Activated CD4-positive, alpha-beta memory T cell treated with anti-CD3 and anti-CD28 coated beads for 36 hours (primary cell): ENCODE results near the gene ADPRS. TPM values are rescaled to one million over a fixed set of nuclear protein-coding genes. Genes with fewer than 3 reads are reported as not detected.

Source experiments
- CTCF ChIA-PET: fragments of 350-600 bp; sonication (Branson Sonifier 250); formaldehyde crosslinking; loops from one replicate; lab custom pipeline; 2021; ENCODE audit warnings: antibody characterized with exemption, inconsistent platforms; lab: Charles Lee
- POLR2A ChIA-PET: fragments of 350-600 bp; sonication (Branson Sonifier 250); formaldehyde crosslinking; loops from one replicate; lab custom pipeline; 2021; ENCODE audit warnings: antibody characterized with exemption; lab: Charles Lee
- DNase-seq: peaks from one replicate; pipeline ENCODE4 v3.0.0-alpha.2; 2020
- H3K27ac Mint-ChIP-seq: one replicate; pipeline ENCODE4 v1.8.0; 2021; ENCODE audit warnings: mixed read lengths
- H3K27me3 Mint-ChIP-seq: one replicate; pipeline ENCODE4 v1.8.0; 2021; ENCODE audit warnings: mixed read lengths
- H3K36me3 Mint-ChIP-seq: one replicate; pipeline ENCODE4 v1.8.0; 2021; ENCODE audit warnings: mixed read lengths
- H3K4me1 Mint-ChIP-seq: one replicate; pipeline ENCODE4 v1.8.0; 2021; ENCODE audit warnings: low read depth, mixed read lengths
- H3K4me3 Mint-ChIP-seq: one replicate; pipeline ENCODE4 v1.8.0; 2021; ENCODE audit warnings: mild to moderate bottlenecking, mixed read lengths
- H3K9me3 Mint-ChIP-seq: one replicate; pipeline ENCODE4 v1.8.0; 2021; ENCODE audit warnings: mixed read lengths
- intact Hi-C: fragments of 100-400 bp; cut with micrococcal nuclease; formaldehyde crosslinking; loops from one replicate; pipeline ENCODE4 v1.15.1; 2023
- total RNA-seq, 2 experiments: library from RNA; stranded (reverse); gene quantifications; one replicate each; pipeline ENCODE4 v1.2.3, GENCODE V29; 2021

The ADPRS gene
- total RNA-seq, 2 experiments from 2014 or later = 33.3 TPM

DNA sequence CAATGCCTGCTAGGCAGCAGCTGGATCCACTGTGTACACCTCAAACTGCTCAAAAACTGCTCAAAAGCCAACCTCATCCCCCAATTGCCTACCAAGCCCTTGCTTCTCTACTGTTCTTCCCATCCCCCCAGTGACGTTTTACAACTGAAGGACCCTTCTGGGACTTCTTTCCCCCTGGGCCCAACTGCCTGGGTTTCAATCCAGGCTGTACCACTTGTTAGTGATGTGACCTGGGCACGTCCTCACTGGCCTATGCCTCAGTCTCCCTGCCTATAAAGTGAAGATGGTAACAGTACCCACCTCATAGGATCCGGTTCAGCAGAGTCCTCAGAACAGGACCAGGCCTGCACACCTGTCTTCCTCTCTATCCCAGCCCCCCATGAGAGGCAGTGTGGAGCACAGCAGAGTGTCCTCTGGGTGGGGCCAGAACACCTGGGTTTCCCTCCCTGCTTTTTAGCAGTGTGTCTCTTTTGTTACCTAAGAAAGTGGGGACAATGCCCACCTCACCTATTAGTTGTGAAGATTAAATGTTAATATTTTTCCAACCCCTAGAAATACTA lies 6.7 kb upstream of the ADPRS start:
- peaks cover 3% of the 10 kb centered on the region for H3K4me1 Mint-ChIP-seq
- no peak overlapping the region for H3K27ac Mint-ChIP-seq
- no peak for DNase-seq
- ChIA-PET POLR2A (no interaction called here), CTCF (no interaction called here)
- H3K4me3 Mint-ChIP-seq = no peak overlapping the region
- intact Hi-C loops = no loop called here
- peaks cover 23% of the 10 kb centered on the region for H3K27me3 Mint-ChIP-seq
- no peaks in the 10 kb centered on the region for H3K9me3 Mint-ChIP-seq
- H3K36me3 Mint-ChIP-seq = no peaks in the 10 kb centered on the region

DNA sequence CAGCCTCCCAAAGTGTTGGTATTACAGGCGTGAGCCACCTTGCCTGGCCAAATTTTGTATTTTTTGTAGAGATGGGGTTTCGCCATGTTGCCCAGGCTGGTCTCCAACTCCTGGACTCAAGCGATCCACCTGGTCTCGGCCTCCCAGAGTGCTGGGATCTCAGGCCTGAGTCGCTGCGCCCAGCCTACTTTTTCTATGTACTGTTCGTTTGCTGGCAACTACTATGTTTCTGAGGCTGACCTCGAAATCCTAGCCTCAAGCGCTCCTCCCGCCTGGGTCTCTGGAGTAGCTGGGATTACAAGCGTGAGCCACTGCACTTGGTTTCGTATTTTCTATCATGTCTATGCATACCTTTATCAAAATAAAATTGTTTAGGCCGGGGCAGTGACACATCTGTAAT lies 5.5 kb upstream of the ADPRS start:
- DNase-seq = no peak
- no peaks in the 10 kb centered on the region for H3K36me3 Mint-ChIP-seq
- intact Hi-C loops = no loop called here
- no peaks in the 10 kb centered on the region for H3K9me3 Mint-ChIP-seq
- CTCF ChIA-PET = no interaction called here
- POLR2A ChIA-PET = no interaction called here
- H3K27me3 Mint-ChIP-seq = peaks cover 23% of the 10 kb centered on the region
- H3K4me3 Mint-ChIP-seq = no peak overlapping the region
- peaks cover 4% of the 10 kb centered on the region for H3K4me1 Mint-ChIP-seq
- no peak overlapping the region for H3K27ac Mint-ChIP-seq

DNA sequence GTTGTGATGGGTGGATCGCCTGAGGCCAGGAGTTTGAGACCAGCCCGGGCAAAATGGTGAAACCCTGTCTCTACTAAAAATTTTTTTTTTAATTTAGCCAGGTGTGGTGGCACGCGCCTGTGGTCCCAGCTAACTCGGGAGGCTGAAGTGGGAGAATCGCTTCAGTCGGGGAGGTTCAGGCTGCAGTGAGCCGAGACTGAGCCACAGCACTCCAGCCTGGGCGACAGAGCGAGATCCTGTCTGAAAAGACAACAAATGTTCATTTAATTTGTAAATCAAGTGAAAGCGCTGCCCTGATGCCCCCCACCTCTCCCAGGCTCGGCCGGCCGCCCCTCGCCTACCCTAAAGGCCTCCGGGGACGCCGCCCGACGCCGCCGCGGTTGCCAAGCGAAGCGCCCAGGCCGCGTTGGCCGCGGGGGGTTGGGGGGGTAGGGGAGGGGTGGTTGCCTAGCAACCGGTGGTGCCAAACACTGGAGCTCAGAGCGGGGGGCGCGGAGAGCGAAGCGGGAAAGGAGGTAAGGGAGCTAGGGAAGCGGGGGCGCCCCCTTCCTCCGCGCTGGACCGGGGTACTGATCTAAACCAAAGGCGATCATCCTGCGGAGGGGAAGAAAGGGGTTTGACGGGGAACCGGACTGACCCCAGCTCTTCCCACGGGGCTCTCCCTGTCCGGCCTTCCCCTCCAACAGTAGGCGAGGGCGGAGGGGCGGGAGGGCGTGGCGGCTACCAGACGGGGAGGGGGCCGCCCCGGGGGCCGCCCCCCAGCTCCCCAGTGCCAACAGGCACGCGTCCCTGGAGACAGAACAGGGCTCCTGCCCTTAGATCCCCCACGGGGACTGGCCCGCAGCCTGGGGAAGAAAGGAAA lies 4.8 kb upstream of the ADPRS start, which contains the start of gene TEKT2:
TSS of gene TEKT2 (plus strand) at position 460 of the 862 bp plus-strand sequence. CDS start 828 bp downstream, outside the sequence.
- ChIA-PET POLR2A (no interaction called here), CTCF (no interaction called here)
- DNase-seq = no peak
- Mint-ChIP-seq H3K4me1 (peaks cover 4% of the 10 kb centered on the region), H3K36me3 (no peaks in the 10 kb centered on the region), H3K4me3 (no peak within 1 kb of the TSS), H3K9me3 (no peaks in the 10 kb centered on the region), H3K27me3 (peaks cover 23% of the 10 kb centered on the region), H3K27ac (no peak within 1 kb of the TSS)
- intact Hi-C loops = no loop called here

DNA sequence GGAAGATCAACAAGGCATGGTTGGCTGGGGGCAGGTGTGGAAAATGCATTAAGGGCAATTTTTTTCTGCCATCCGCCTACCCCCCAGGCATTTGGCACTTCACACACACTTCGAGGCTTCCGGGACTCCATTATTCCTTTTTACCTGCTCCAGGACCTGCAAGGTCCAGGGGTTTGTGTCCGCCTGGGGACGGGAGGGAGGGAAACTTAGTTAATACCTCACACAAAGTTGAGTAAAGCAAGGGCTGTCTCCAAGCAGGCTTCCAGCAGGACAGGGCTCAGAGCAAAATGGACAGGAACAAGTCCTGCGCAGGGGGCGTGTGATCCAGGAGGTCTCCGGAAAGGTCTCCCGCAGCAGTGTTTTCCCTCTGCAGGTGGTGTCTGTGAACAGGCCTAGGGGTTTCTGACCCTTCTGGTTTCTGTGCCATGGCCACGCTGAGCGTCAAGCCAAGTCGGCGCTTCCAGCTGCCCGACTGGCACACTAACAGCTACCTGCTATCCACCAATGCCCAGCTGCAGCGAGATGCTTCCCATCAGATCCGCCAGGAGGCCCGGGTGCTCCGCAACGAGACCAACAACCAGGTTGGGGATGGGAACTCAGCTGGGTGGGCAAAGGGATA lies 4.1 kb upstream of the ADPRS start:
- Mint-ChIP-seq H3K36me3 (peaks cover 2% of the 10 kb centered on the region), H3K27ac (no peak overlapping the region), H3K4me1 (peaks cover 7% of the 10 kb centered on the region), H3K9me3 (no peaks in the 10 kb centered on the region), H3K27me3 (peaks cover 23% of the 10 kb centered on the region), H3K4me3 (no peak overlapping the region)
- intact Hi-C loops = no loop called here
- ChIA-PET CTCF (no interaction called here), POLR2A (no interaction called here)
- no peak for DNase-seq

DNA sequence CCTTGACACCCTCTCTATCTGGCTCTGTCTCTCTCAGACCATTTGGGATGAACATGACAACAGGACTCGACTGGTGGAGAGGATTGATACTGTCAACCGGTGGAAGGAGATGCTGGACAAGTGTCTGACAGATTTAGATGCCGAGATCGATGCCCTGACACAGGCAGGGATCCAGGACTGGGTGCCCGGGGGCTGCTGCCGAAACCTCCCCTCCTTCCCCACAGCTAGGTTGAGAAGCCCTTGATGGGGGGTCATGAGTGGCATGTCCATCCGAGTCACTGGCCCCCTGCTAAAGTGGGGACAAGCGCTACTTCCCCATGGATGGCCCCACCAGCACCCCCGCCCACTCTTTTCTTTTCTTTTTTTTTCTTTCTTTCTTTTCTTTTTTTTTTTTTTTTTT lies 3.6 kb upstream of the ADPRS start:
- Mint-ChIP-seq H3K27ac (no peak overlapping the region), H3K4me1 (peaks cover 12% of the 10 kb centered on the region), H3K4me3 (no peak overlapping the region), H3K9me3 (no peaks in the 10 kb centered on the region), H3K36me3 (peaks cover 4% of the 10 kb centered on the region), H3K27me3 (peaks cover 23% of the 10 kb centered on the region)
- ChIA-PET CTCF (interaction anchor here (1.3 kb wide), 1 partner anchor 202 kb away, joined by 4 read pairs; the partner anchor contains the start of gene AGO1), POLR2A (no interaction called here)
- intact Hi-C loops = no loop called here
- no peak for DNase-seq

DNA sequence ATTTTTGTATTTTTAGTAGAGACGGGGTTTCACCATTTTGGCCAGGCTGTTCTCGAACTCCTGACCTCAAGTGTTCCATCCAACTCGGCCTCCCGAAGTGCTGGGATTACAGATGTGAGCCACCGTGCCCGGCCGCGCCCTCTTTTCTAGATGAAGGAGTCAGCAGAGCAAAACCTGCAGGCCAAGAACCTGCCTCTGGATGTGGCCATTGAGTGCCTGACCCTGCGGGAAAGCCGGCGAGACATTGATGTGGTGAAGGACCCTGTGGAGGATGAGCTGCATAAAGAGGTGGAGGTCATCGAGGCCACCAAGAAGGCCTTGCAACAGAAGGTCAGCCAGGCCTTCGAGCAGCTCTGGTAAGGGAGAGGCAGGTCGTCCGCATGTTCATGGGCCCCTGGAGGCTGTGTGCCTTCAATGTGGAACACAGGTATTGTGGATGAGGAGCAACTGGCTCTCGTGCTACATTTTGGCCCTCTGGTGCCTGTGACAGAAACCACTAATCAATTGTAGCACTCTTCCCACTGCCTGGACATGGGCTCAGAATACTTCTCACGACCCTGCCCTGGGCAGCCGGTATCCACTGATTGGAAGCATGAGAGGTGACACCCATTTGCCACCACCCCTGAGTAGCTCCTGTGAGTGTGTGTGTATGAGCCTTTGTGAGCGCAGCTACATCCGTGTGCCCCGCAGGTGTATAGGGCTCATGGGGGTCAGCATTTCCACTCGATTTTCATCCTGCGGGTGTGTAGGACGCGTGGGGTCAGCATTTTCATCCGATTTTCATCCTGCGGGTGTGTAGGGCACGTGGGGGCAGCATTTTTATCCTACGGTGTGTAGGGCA lies 2.8 kb upstream of the ADPRS start:
- Mint-ChIP-seq H3K4me3 (no peak overlapping the region), H3K36me3 (peaks cover 4% of the 10 kb centered on the region), H3K9me3 (no peaks in the 10 kb centered on the region), H3K27me3 (peaks cover 23% of the 10 kb centered on the region), H3K27ac (no peak overlapping the region), H3K4me1 (peaks cover 13% of the 10 kb centered on the region)
- ChIA-PET CTCF (interaction anchor here (1.3 to 2.0 kb wide), 2 partner anchors 200 to 203 kb away, joined by 4 to 5 read pairs; partner anchors contain the start of gene AGO1), POLR2A (no interaction called here)
- intact Hi-C loops = no loop called here
- DNase-seq = no peak

DNA sequence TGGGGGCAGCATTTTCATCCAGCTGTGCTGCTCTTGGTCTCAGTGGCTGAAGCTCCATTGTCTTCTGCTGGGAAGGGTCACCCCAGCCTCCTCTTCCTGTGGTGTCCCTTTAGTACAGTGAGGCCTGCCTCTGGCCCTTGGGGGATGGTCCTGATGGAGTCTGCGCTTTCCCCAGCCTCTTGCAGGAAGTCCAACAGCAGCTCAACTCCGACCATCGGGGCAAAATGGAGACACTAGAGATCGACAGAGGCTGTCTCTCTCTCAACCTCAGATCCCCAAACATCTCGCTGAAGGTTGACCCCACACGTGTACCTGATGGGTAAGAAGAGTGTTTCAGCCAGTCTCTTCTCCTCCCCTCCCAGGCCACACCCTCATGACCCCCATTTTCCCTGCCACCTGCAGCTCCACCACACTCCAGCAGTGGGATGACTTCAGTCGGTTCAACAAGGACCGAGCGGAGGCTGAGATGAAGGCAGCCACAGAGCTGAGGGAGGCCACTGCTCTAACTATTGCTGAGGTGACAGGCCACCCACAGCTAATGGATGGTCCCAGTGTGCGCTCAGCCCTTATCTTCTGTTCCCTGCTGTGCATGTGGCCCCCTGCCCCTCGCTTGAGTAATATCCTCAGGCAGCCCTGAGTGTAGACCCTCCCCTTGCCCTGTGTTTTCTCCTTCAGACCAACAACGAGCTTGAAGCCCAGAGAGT lies 2.0 kb upstream of the ADPRS start:
- Mint-ChIP-seq H3K4me1 (peaks cover 15% of the 10 kb centered on the region), H3K4me3 (no peak overlapping the region), H3K27ac (no peak overlapping the region), H3K9me3 (no peaks in the 10 kb centered on the region), H3K27me3 (peaks cover 23% of the 10 kb centered on the region), H3K36me3 (peaks cover 4% of the 10 kb centered on the region)
- POLR2A ChIA-PET = no interaction called here
- CTCF ChIA-PET = interaction anchor here (1.1 to 2.0 kb wide), 4 partner anchors 199 to 213 kb away, joined by 3 to 6 read pairs (median 4); partner anchors contain the start of gene AGO1
- DNase-seq = no peak
- intact Hi-C loops = no loop called here

DNA sequence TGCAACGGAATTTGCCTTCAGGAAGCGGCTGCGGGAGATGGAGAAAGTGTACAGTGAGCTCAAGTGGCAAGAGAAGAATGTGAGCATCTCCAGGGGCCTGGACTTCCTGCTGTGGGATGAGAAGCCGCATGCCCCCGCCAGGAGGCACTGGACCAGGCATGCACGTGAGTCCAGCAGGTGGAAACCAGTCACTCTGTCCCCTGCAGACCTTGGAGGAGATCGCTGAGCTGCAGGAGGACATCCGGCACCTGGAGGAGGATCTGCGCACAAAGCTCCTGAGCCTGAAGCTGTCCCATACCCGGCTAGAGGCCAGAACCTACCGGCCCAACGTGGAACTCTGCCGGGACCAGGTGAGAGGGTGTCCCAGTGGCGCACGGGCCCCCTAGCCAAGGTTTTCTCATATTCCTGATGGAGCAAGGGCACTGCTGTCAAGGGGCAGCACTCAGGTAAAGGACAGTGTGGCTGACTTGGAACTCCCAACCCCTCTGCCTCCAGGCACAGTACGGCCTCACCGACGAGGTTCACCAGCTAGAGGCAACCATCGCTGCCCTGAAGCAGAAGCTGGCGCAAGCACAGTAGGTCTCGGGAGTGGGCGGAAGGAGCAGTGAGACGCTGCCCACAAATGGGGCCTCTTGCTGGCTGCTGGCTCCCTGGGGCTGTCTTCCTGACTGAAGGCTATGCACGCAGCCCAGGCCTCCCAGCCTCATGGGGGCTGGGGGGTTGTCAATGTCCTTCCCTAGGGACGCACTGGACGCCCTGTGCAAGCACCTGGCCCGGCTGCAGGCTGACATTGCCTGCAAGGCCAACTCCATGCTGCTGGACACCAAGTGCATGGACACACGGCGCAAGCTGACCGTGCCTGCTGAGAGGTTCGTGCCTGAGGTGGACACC lies 1.2 kb upstream of the ADPRS start:
- intact Hi-C loops = loop anchor here (1.0 to 2.0 kb wide), 4 partner anchors 145 to 279 kb away; partner anchors contain the start of genes AGO1, AGO3 and AGO4
- no peaks in the 10 kb centered on the region for H3K9me3 Mint-ChIP-seq
- ChIA-PET CTCF (interaction anchor here (0.6 to 2.0 kb wide), 4 partner anchors 140 to 213 kb away, joined by 3 to 6 read pairs (median 4); partner anchors contain the start of gene AGO1), POLR2A (no interaction called here)
- no peak overlapping the region for H3K4me3 Mint-ChIP-seq
- peaks cover 20% of the 10 kb centered on the region for H3K27me3 Mint-ChIP-seq
- no peak overlapping the region for H3K27ac Mint-ChIP-seq
- peaks cover 15% of the 10 kb centered on the region for H3K4me1 Mint-ChIP-seq
- H3K36me3 Mint-ChIP-seq = peaks cover 8% of the 10 kb centered on the region
- DNase-seq = no peak

DNA sequence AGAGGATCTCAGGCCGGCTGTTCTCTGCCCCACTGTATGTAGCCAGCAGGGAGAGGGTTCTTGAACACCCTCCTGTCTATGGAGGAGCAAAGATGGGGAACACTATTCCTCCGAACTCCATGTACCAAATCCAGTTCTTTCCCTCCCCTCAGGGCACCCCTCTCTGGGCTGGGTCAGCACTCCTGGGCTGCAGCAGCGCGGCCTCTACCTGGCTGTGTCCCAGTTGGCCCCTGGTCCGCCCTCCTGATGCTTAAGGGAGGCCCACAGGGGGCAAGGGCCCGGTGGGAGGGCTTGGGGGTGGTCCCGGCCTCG lies 471 bp upstream of the ADPRS start:
- Mint-ChIP-seq H3K4me3 (peak overlapping the region; percentile 89), H3K27me3 (peaks cover 17% of the 10 kb centered on the region), H3K4me1 (peaks cover 15% of the 10 kb centered on the region), H3K9me3 (no peaks in the 10 kb centered on the region), H3K36me3 (peaks cover 11% of the 10 kb centered on the region), H3K27ac (no peak overlapping the region)
- ChIA-PET CTCF (no interaction called here), POLR2A (no interaction called here)
- DNase-seq = no peak
- intact Hi-C loops = loop anchor here (1.0 to 2.0 kb wide), 4 partner anchors 146 to 279 kb away; partner anchors contain the start of genes AGO1, AGO3 and AGO4

DNA sequence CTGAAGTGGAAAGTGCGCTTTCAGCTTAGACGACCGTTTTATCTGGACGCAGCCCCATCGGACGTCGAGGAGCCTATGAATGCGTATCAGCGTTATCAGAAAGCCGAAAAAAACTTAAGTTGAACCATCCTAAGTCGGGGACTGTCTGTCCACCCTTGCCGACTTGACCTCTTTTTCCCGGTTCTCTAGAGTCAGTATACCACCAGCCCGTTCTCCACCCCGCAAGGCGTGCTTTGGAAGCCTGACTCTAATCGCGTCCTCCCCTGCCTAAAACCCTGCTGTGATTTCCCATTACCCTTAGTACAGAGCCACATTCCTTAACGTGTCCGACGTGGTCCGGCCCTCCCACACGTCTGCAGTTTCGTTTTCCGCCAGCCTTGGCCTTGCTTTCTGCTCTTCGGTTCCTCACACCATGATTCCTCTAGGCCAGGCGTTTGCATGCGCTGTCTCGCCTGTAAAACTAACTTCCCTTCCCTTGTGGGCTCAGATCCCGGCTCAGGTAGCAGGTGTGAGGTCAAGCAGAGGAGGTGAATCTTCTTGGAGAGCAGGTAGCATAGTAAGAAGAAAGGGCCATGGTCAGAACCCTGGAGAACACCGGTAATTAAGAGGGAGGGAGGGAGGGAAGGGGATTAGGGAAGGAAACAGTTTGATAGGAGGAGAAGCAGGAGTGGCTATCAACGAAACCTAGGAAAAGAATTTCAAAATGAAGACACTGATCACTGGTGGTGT lies 865 bp downstream of the ADPRS start:
- DNase-seq = peak; percentile 29
- Mint-ChIP-seq H3K27me3 (peaks cover 10% of the 10 kb centered on the region), H3K36me3 (peaks cover 11% of the 10 kb centered on the region), H3K4me3 (peak overlapping the region; percentile 89), H3K27ac (peak overlapping the region; percentile 82), H3K9me3 (no peaks in the 10 kb centered on the region), H3K4me1 (peaks cover 13% of the 10 kb centered on the region)
- CTCF ChIA-PET = interaction anchor here (0.6 to 0.9 kb wide), 3 partner anchors 62 to 330 kb away, joined by 3 to 4 read pairs (median 3); no protein-coding TSS in a partner anchor
- intact Hi-C loops = loop anchor here (2.0 kb wide), 2 partner anchors 207 to 281 kb away; partner anchors contain the start of genes AGO1 and AGO4
- POLR2A ChIA-PET = interaction anchor here (1.2 kb wide), 1 partner anchor 158 kb away, joined by 3 read pairs; no protein-coding TSS in a partner anchor
